Loucy (cell line): Measurements from ENCODE around the gene CGA.

ENCODE experiments used
- CTCF ChIP-seq: fragments of 200-600 bp; sonication (generic); conservative IDR thresholded peaks from 2 replicates; pipeline ENCODE4 v1.5.1; 2014; ENCODE audit warnings: mild to moderate bottlenecking, antibody characterized with exemption, low read length
- EZH2phosphoT487 ChIP-seq: fragments of 200-600 bp; IDR thresholded peaks from 2 replicates; pipeline ENCODE4 v1.6.1; 2018; ENCODE audit warnings: antibody characterized with exemption, mild to moderate bottlenecking, moderate library complexity, borderline replicate concordance

DNA sequence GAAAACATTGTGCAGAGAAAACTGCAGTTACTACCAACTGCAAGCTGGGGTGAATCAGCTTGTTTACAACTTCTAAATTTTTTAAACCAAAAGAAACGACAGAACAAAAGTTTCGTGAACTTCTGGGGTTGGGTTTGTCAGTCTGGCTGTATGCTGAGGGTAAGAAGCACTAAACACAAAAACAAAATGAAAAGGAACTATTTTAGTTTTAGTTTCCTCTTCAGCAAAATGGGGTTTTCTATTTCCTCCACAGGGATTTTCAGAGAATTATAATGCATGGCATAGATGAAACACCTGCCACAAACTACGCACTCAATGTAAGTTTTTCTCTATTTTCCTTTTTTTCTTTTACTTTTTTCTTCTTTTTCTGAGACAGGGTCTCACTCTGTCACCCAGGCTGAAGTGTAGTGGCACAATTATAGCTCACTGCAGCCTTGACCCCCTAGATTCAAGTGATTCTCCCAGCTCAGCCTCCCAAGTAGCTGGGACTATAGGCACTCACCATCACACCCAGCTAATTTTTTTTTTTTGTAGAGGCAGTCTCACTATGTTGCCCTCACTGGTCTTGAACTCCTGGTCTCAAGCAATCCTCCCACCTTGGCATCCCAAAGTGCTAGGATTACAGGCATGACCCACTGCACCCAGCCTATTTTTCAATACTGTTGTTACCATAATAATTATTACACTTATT, 40.6 kb downstream of the CGA start:
- TF ChIP-seq CTCF (no peak), EZH2phosphoT487 (no peak)
